ENCODE data around the gene TTLL7.

- TF ChIP-seq POLR2A (IDR thresholded peaks at IDR 0.05) (no peak), CTCF (IDR thresholded peaks at IDR 0.05) (no peak)
Observed at GRCh38 chr1:83844546-83844945, 154.4 kb downstream of the TTLL7 start.

All from Peyer's patch (tissue), 4 donors.